GM08714 (cell line): ENCODE results near the gene TMEM125.

Source experiments
- H3K4me3 ChIP-seq: fragments of 200-500 bp; sonication (Bioruptor generic); 2 replicates; pipeline ENCODE4 v1.5.1; 2014; ENCODE audit warnings: mild to moderate bottlenecking, low read length, inconsistent platforms
- ZNF274 ChIP-seq: IDR thresholded peaks from 2 replicates; pipeline ENCODE4 v1.6.1; 2012; ENCODE audit warnings: mild to moderate bottlenecking, low read depth, low read length

The TMEM125 gene

GRCh38 chr1:43238085-43238484 is 31.7 kb upstream of the TMEM125 start:
- H3K4me3 ChIP-seq = no peak overlapping the region
- no peak for TF ChIP-seq ZNF274

- H3K4me3 ChIP-seq = no peak overlapping the region; the same call in 1 of the 2 replicates
- no peak for TF ChIP-seq ZNF274
These were observed 30.8 kb upstream of the TMEM125 start for GRCh38 chr1:43238991-43239469.

GRCh38 chr1:43239484-43239883 is 30.3 kb upstream of the TMEM125 start:
- TF ChIP-seq ZNF274 = no peak
- H3K4me3 ChIP-seq = no peak overlapping the region; the same call in 1 of the 2 replicates

- H3K4me3 ChIP-seq = no peak overlapping the region
- TF ChIP-seq ZNF274 = no peak
These were observed 28.4 kb upstream of the TMEM125 start for GRCh38 chr1:43241413-43241836.

GRCh38 chr1:43243299-43243698 is 26.5 kb upstream of the TMEM125 start:
- no peak for TF ChIP-seq ZNF274
- H3K4me3 ChIP-seq = no peak overlapping the region

- H3K4me3 ChIP-seq = no peak overlapping the region
- TF ChIP-seq ZNF274 = no peak
These were observed 23.1 kb upstream of the TMEM125 start for GRCh38 chr1:43246466-43247213.

GRCh38 chr1:43247256-43247921 is 22.4 kb upstream of the TMEM125 start:
- no peak for TF ChIP-seq ZNF274
- no peak overlapping the region for H3K4me3 ChIP-seq

- H3K4me3 ChIP-seq = no peak overlapping the region
- TF ChIP-seq ZNF274 = no peak
These were observed 19.4 kb upstream of the TMEM125 start for GRCh38 chr1:43250351-43250761.

- H3K4me3 ChIP-seq = no peak overlapping the region
- TF ChIP-seq ZNF274 = no peak
These were observed 18.8 kb upstream of the TMEM125 start for GRCh38 chr1:43251024-43251423.

GRCh38 chr1:43252225-43252624 is 17.6 kb upstream of the TMEM125 start:
- no peak overlapping the region for H3K4me3 ChIP-seq
- no peak for TF ChIP-seq ZNF274

GRCh38 chr1:43253173-43253572 is 16.6 kb upstream of the TMEM125 start:
- no peak overlapping the region for H3K4me3 ChIP-seq
- no peak for TF ChIP-seq ZNF274

- no peak overlapping the region for H3K4me3 ChIP-seq
- no peak for TF ChIP-seq ZNF274
These were observed 15.9 kb upstream of the TMEM125 start for GRCh38 chr1:43253876-43254275.

- H3K4me3 ChIP-seq = no peak overlapping the region
- no peak for TF ChIP-seq ZNF274
These were observed 14.2 kb upstream of the TMEM125 start for GRCh38 chr1:43255438-43256210.
